ENCODE measurements around the gene TCF4.

Gene TCF4

GRCh38 chr18:55214969-55215368 lies 373.0 kb downstream of the TCF4 start:
- DNase-seq, result no peak

DNA sequence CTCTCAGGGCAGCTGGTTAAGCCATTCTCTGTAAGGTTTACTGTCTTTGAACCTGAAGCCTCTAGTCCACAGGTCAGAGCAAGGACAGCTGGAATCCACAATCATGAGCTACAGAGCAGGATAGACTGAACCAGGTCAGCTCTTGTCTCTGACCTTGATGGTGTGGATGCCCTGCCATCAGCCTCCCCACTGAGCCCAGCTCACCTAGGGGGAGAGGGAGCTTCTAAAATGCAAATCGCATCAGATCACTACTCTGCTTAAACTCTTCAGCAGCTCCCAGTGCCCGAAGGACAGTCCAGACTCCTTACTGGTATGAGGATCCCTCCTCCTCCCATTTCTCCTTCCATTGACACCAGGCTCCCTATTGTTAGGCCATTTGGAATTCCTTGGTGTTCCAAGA lies 373.5 kb downstream of the TCF4 start:
- no peak for DNase-seq

GRCh38 chr18:55213586-55213985 lies 374.4 kb downstream of the TCF4 start:
- DNase-seq, result no peak

DNA sequence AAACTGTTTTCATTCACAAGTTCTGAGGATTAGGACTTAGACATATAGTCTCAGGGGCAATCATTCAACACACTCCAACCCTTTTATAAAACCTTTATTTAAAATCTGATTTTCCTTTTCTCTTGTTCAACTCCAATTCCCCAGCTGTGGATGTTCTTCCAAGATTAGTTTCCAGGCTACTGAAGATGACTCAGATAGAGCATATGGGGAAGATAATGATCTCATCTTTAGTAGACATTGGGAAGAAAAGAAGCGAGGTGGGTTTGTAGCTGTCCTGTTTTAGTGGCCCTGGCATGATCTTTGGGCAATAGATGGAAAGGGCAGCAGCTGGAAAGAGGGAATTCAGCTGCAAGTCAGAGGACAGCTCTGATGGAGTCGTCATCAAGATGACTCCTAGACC lies 381.1 kb downstream of the TCF4 start:
- DNase-seq, result peak; percentile 31

GRCh38 chr18:55202232-55202917 lies 385.6 kb downstream of the TCF4 start:
- DNase-seq, result no peak

DNA sequence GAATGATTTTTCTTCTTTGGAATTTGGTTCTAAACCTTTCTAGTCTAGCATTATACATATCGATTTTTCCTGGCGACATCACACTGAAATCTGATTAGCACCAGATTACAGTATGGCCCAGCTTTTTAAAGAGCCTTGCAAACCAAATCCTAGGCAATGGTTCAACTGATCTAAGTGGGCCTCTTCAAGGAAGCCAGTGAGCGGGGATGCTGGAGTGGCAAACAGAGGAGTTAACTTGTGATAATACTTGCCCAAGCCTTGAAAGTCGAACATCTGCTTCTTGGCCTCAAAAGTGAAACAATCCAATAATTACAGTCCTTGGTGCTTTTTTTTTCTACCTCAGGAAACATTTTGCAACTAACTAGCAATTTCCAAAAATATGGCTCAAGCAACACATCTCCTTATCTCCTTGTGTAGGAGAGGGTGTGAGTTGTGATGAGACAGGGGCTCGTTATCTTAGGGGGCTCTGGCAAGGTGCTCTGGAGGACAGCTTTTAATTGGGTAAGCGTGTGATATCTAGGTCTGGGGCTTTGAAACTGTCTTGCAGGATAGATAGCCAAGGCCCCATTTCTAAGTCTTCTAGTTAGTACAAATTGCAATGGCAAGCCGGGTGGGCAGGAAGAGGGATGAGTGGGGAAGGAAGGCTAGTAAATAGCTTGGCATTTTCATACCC lies 388.6 kb downstream of the TCF4 start:
- no peak for DNase-seq

DNA sequence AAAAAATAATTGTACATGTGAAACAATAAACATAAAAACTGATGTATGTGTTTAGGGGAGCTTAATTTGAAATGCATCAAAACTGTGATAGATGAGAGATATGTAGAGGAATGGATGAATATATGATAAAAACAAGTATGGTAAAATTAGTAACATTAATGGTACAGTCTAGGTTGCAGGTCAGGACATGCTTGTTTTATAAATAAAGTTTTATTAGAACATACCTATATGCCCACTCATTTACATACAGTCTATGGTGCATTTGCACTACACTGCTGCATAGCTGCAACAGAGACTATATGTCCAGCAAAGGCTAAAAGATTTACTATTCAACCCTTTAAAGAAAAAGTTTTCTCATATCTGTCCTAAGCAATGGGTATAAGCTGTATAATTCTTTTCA lies 392.1 kb downstream of the TCF4 start:
- no peak for DNase-seq

DNA sequence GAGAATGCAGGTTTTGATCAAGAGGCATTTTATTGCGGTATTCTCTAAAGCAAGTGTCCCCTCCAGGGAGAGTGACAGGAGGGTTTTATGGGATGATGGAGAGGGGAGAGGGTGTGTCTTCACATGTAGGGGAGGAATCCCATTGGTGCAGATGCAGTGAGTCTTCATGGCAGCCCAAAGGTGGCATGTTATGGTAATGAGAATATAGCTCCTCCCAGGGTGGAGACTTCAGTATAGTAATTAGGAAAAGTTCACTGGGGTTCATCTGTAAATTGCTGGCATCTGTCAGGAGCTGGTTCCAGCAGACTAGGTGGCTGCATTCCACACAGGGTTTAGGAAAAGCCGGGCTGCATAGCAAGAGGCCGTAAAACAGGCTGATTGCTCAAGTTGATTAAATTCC lies 398.0 kb downstream of the TCF4 start:
- DNase-seq, result peak; percentile 48

DNA sequence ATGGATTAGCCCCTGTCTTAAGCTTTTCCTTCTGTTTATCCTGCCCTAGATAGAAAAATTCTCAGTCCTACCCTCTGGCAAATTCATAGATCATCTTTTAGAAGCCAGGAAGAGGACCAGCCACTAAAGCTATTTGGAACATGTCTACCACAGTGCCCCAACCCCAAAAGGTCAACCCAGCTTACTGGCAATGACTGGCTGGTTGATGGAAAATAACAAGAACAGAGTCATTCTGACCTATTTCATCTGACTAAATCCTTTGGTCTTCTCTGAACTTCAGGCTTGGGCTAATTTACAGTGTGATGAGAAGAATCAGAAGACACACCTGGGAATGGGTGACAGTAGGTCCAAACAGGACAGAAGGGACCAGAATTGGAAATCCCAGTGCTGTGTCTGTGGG lies 401.4 kb downstream of the TCF4 start:
- no peak for DNase-seq

DNA sequence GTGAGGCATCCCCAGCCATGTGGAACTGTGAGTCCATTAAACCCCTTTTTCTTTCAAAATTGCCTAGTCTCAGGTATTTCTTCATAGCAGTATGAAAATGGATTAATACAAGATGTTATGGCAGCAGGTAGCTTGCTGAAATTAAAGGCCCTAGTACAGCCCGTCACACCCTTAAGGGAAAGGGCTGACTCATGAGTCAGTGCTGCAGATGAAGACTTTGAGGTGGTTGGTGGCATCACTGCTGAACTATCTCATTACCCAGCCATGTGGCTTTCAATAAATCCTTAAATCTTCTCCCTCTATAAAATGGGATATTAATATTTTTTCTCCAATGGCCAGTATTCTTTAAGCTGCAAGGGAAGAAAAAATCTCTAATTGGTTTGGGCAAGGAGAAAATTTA lies 402.6 kb downstream of the TCF4 start:
- DNase-seq, result peak; percentile 48

- DNase-seq, result peak; percentile 77
Observed at GRCh38 chr18:55179835-55180234, 408.2 kb downstream of the TCF4 start.

- peak; percentile 67 for DNase-seq
Observed at GRCh38 chr18:55179425-55179824, 408.6 kb downstream of the TCF4 start.

DNA sequence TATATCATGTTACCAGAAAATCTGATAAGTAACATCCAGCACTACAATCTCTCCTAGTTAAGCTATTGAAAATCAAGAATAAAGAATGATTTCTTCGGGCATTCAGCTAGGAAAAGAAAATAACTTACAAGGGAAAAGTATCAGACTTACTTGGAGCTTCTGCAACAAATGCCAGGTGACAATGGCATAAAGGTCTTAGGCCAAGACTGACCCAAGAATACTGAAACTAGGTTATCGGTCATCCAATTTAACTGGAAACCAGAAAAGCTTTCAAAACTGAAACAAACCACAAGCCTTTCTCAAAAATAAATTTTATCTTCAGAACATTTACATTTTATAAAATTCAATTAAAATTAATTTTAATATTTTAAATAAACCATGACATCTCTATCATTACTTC lies 414.7 kb downstream of the TCF4 start:
- DNase-seq, result no peak
